HepG2 (cell line): ENCODE data around the gene ANKRD29. TPM values are rescaled to one million over a fixed set of nuclear protein-coding genes. Genes with fewer than 3 reads are reported as not detected.

Experiments
- ATAD3A ChIP-seq: sonication (generic); formaldehyde crosslinking; IDR thresholded peaks from 2 replicates; pipeline ENCODE4 v1.4.0; 2020; ENCODE audit warnings: missing genetic modification reagents
- ERF ChIP-seq: IDR thresholded peaks from 2 replicates; pipeline ENCODE4 v1.6.1; 2018; ENCODE audit warnings: missing biosample characterization, missing genetic modification reagents
- HMG20B ChIP-seq: conservative IDR thresholded peaks from 2 replicates; pipeline ENCODE4 v1.6.1; 2016; ENCODE audit warnings: missing genetic modification reagents, missing compliant biosample characterization
- MAFF ChIP-seq: IDR thresholded peaks from 2 replicates; pipeline ENCODE4 v1.6.1; 2011; ENCODE audit warnings: low read depth, low read length, improper control_type of control experiment
- MTA3 ChIP-seq: sonication (generic); formaldehyde crosslinking; IDR thresholded peaks from 2 replicates; pipeline ENCODE4 v1.4.0; 2020; ENCODE audit warnings: missing genetic modification reagents
- SCMH1 ChIP-seq: sonication (generic); formaldehyde crosslinking; IDR thresholded peaks from 2 replicates; pipeline ENCODE4 v1.9.0; 2021; ENCODE audit warnings: missing genetic modification reagents, mild to moderate bottlenecking, borderline replicate concordance
- ZBTB8A ChIP-seq: sonication (generic); formaldehyde crosslinking; IDR thresholded peaks from 2 replicates; pipeline ENCODE4 v1.4.0; 2020; ENCODE audit warnings: mild to moderate bottlenecking, low read depth, missing genetic modification reagents, borderline replicate concordance
- ZNF235 ChIP-seq: sonication (generic); formaldehyde crosslinking; IDR thresholded peaks from 2 replicates; pipeline ENCODE4 v1.8.1; 2023; ENCODE audit warnings: mild to moderate bottlenecking, missing genetic modification reagents, borderline replicate concordance
- ZNF253 ChIP-seq: sonication (generic); formaldehyde crosslinking; IDR thresholded peaks from 2 replicates; pipeline ENCODE4 v1.8.0; 2022; ENCODE audit warnings: mild to moderate bottlenecking, missing genetic modification reagents, borderline replicate concordance
- ZNF3 ChIP-seq: IDR thresholded peaks from 2 replicates; pipeline ENCODE4 v1.7.0; 2017; ENCODE audit warnings: inconsistent platforms
- ZNF569 ChIP-seq: sonication (generic); formaldehyde crosslinking; IDR thresholded peaks from 2 replicates; pipeline ENCODE4 v1.5.0; 2020; ENCODE audit warnings: mild to moderate bottlenecking, missing genetic modification reagents, moderate library complexity, borderline replicate concordance
- ZNF792 ChIP-seq: IDR thresholded peaks from 2 replicates; pipeline ENCODE4 v1.6.1; 2016
- polyA plus RNA-seq, 8 experiments: library from polyadenylated mRNA; depleted of rRNA in 3 of 8; stranded (reverse) in 7 of 8; unstranded in 1 of 8; fragments of >200 nt; fragmentation: Illumina TruSeq in 4 of 8; extraction: Trizol in 4 of 8; gene quantifications; 2 replicates each; pipeline versions ENCODE4 v1.2.1 to v1.2.3, GENCODE V29; 2011 to 2016; ENCODE audit warnings: low read depth in 4 of 8, missing spikeins in 1 of 8, mixed read lengths in 1 of 8; ENCODE audit not compliant: insufficient read depth in 1 of 8
- total RNA-seq, 5 experiments: library from RNA; depleted of rRNA; stranded (reverse); fragments of >200 nt; fragmentation: Illumina TruSeq; extraction: Trizol; gene quantifications; 2 replicates each; pipeline ENCODE4 v1.2.3, GENCODE V29; 2016; ENCODE audit warnings: low read depth in 1 of 5
- TF ChIP-seq, protein P1 (sequence below): sonication (generic); formaldehyde crosslinking; IDR thresholded peaks from 2 replicates; pipeline ENCODE4 v1.5.1; 2020; ENCODE audit warnings: mild to moderate bottlenecking, missing genetic modification reagents
- TF ChIP-seq, protein P2 (sequence below), 2 experiments: sonication (generic) in 1 of 2; formaldehyde crosslinking in 1 of 2; IDR thresholded peaks; 2 replicates each; pipeline versions ENCODE4 v1.4.0 to v1.6.1; 2018 to 2020; ENCODE audit warnings: missing genetic modification reagents in 2 of 2, borderline replicate concordance in 1 of 2, low read depth in 1 of 2, mild to moderate bottlenecking in 1 of 2, missing biosample characterization in 1 of 2
- TF ChIP-seq, protein P3 (sequence below): sonication (generic); formaldehyde crosslinking; conservative IDR thresholded peaks from 2 replicates; pipeline ENCODE4 v1.4.0; 2020; ENCODE audit warnings: missing genetic modification reagents
- TF ChIP-seq, protein P4 (sequence below): sonication (generic); formaldehyde crosslinking; conservative IDR thresholded peaks from 2 replicates; pipeline ENCODE4 v1.5.0; 2020; ENCODE audit warnings: missing genetic modification reagents
- TF ChIP-seq, protein P5 (sequence below): sonication (generic); formaldehyde crosslinking; IDR thresholded peaks from 2 replicates; pipeline ENCODE4 v1.5.1; 2020; ENCODE audit warnings: missing genetic modification reagents, mild to moderate bottlenecking, borderline replicate concordance

The ANKRD29 gene
- total and polyA plus RNA-seq, 2 of the 13 experiments (the other 11 are each of a cell fraction or from before 2014, with no cell fraction given): not detected

DNA sequence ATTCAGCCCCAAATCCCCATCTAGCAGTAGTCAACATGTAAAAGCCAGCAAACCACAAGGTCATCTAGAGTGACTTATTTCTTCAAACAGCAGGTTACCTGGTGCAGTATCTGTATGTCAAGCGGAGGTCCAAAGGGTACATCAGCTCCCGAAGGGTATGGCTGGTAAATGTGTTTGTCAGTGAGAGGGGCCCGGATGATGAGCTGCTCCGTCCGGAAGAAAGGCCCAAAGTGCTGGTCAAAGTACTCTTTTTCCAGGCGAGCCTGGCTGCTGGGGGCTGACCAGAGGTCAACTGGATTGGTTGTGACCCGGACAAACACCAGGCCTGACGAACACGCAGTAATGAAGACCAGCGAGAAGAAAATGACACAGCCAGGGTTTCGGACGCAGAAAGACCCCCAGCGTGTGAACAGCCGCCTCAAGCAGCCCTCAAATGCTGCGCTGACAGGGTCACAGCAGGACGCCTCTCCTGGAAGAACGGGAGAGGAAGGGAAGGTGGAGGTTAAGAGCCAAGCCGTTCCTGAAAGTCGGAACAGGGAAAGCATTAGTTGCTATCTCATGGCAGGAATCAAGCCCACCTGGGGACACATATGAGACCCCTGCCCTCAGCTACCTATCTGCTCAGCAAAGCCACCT is 106.4 kb downstream of the ANKRD29 start (continued):
- peak; percentile 82; the same call in 1 of the 2 replicates for TF ChIP-seq ERF (CRISPR knock-in tag)
- TF ChIP-seq ZNF235: peak; percentile 24; the same call in 1 of the 2 replicates
- peak; percentile 79 for TF ChIP-seq ZNF792 (CRISPR knock-in tag)
- TF ChIP-seq, protein P1, sequence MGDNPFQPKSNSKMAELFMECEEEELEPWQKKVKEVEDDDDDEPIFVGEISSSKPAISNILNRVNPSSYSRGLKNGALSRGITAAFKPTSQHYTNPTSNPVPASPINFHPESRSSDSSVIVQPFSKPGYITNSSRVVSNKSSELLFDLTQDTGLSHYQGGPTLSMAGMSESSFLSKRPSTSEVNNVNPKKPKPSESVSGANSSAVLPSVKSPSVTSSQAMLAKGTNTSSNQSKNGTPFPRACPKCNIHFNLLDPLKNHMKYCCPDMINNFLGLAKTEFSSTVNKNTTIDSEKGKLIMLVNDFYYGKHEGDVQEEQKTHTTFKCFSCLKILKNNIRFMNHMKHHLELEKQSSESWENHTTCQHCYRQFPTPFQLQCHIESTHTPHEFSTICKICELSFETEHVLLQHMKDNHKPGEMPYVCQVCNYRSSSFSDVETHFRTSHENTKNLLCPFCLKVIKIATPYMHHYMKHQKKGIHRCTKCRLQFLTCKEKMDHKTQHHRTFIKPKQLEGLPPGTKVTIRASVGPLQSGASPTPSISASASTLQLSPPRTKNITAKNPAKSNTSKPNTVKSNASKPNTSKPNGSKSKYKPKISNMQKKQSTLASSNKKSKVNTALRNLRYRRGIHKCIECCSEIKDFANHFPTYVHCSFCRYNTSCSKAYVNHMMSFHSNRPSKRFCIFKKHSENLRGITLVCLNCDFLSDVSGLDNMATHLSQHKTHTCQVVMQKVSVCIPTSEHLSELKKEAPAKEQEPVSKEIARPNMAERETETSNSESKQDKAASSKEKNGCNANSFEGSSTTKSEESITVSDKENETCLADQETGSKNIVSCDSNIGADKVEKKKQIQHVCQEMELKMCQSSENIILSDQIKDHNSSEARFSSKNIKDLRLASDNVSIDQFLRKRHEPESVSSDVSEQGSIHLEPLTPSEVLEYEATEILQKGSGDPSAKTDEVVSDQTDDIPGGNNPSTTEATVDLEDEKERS: peak; percentile 93
- 0 out of 2 replicates have a peak, but pooled peaks have one; percentile 33 for TF ChIP-seq HMG20B (CRISPR knock-in tag)
- TF ChIP-seq MTA3 (CRISPR knock-in tag): no peak
- TF ChIP-seq, protein P2, sequence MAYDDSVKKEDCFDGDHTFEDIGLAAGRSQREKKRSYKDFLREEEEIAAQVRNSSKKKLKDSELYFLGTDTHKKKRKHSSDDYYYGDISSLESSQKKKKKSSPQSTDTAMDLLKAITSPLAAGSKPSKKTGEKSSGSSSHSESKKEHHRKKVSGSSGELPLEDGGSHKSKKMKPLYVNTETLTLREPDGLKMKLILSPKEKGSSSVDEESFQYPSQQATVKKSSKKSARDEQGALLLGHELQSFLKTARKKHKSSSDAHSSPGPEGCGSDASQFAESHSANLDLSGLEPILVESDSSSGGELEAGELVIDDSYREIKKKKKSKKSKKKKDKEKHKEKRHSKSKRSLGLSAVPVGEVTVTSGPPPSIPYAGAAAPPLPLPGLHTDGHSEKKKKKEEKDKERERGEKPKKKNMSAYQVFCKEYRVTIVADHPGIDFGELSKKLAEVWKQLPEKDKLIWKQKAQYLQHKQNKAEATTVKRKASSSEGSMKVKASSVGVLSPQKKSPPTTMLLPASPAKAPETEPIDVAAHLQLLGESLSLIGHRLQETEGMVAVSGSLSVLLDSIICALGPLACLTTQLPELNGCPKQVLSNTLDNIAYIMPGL (CRISPR knock-in tag; IDR thresholded peaks at IDR 0.05; ENCODE audit: borderline replicate concordance in 1 of 2, low read depth in 1 of 2): peak in 1 of 2 experiments; percentile 24; a peak in 1 of 4 replicates
- TF ChIP-seq, protein P3, sequence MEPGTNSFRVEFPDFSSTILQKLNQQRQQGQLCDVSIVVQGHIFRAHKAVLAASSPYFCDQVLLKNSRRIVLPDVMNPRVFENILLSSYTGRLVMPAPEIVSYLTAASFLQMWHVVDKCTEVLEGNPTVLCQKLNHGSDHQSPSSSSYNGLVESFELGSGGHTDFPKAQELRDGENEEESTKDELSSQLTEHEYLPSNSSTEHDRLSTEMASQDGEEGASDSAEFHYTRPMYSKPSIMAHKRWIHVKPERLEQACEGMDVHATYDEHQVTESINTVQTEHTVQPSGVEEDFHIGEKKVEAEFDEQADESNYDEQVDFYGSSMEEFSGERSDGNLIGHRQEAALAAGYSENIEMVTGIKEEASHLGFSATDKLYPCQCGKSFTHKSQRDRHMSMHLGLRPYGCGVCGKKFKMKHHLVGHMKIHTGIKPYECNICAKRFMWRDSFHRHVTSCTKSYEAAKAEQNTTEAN (CRISPR knock-in tag): peak; percentile 65; the same call in 1 of the 2 replicates
- no peak for TF ChIP-seq ATAD3A (CRISPR knock-in tag)
- no peak for TF ChIP-seq SCMH1 (CRISPR knock-in tag)
- TF ChIP-seq ZNF253 (CRISPR knock-in tag): no peak
- no peak for TF ChIP-seq ZNF569 (CRISPR knock-in tag)
- TF ChIP-seq, protein P4, sequence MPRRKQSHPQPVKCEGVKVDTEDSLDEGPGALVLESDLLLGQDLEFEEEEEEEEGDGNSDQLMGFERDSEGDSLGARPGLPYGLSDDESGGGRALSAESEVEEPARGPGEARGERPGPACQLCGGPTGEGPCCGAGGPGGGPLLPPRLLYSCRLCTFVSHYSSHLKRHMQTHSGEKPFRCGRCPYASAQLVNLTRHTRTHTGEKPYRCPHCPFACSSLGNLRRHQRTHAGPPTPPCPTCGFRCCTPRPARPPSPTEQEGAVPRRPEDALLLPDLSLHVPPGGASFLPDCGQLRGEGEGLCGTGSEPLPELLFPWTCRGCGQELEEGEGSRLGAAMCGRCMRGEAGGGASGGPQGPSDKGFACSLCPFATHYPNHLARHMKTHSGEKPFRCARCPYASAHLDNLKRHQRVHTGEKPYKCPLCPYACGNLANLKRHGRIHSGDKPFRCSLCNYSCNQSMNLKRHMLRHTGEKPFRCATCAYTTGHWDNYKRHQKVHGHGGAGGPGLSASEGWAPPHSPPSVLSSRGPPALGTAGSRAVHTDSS: no peak
- TF ChIP-seq, protein P5, sequence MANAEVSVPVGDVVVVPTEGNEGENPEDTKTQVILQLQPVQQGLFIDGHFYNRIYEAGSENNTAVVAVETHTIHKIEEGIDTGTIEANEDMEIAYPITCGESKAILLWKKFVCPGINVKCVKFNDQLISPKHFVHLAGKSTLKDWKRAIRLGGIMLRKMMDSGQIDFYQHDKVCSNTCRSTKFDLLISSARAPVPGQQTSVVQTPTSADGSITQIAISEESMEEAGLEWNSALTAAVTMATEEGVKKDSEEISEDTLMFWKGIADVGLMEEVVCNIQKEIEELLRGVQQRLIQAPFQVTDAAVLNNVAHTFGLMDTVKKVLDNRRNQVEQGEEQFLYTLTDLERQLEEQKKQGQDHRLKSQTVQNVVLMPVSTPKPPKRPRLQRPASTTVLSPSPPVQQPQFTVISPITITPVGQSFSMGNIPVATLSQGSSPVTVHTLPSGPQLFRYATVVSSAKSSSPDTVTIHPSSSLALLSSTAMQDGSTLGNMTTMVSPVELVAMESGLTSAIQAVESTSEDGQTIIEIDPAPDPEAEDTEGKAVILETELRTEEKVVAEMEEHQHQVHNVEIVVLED: peak; percentile 45; the same call in 1 of the 2 replicates
- TF ChIP-seq ZBTB8A: no peak
- 0 out of 2 replicates have a peak, but pooled peaks have one; percentile 50 for TF ChIP-seq ZNF3 (CRISPR knock-in tag)
- no peak for TF ChIP-seq MAFF
- TF ChIP-seq, all 625 proteins: peak for 276
